A549 (cell line): ENCODE measurements around the gene CAPN13.

Source experiments
- CTCF ChIP-seq: fragments of >200 bp; sonication (Bioruptor Twin); formaldehyde crosslinking; IDR thresholded peaks from 3 replicates; pipeline ENCODE4 v1.5.1; 2016
- EP300 ChIP-seq, 2 experiments: fragments of >200 bp; sonication (Bioruptor Twin); formaldehyde crosslinking; IDR thresholded peaks; 2 replicates in 1 of 2; 3 replicates in 1 of 2; pipeline ENCODE4 v1.6.1; 2016 to 2017
- HOXA7 ChIP-seq: fragments of 250-450 bp; sonication (Bioruptor Pico); IDR thresholded peaks from 2 replicates; pipeline ENCODE4 v1.5.0; 2020; ENCODE audit warnings: mild to moderate bottlenecking, moderate library complexity
- JUN ChIP-seq, 2 experiments: fragments of >200 bp; sonication (Bioruptor Twin); formaldehyde crosslinking; IDR thresholded peaks; 2 replicates in 1 of 2; 3 replicates in 1 of 2; pipeline ENCODE4 v1.6.1; 2016 to 2017
- JUNB ChIP-seq: fragments of >200 bp; sonication (Bioruptor Twin); formaldehyde crosslinking; IDR thresholded peaks from 2 replicates; pipeline ENCODE4 v1.6.1; 2016
- MAZ ChIP-seq: fragments of 150-350 bp; IDR thresholded peaks from 2 replicates; pipeline ENCODE4 v1.6.1; 2014; ENCODE audit warnings: antibody characterized with exemption, low read depth, low read length, borderline replicate concordance
- POLR2A ChIP-seq: IDR thresholded peaks from 2 replicates; pipeline ENCODE4 v1.6.1; 2012; ENCODE audit warnings: mild to moderate bottlenecking, low read length
- REST ChIP-seq: fragments of 200-600 bp; sonication (generic); IDR thresholded peaks from 2 replicates; pipeline ENCODE4 v1.6.1; 2016; ENCODE audit warnings: antibody characterized with exemption, mild to moderate bottlenecking, moderate library complexity
- USF2 ChIP-seq: fragments of 450-650 bp; IDR thresholded peaks from 2 replicates; pipeline ENCODE4 v1.6.1; 2014; ENCODE audit warnings: antibody characterized with exemption

- no peak for TF ChIP-seq CTCF
- no peak for TF ChIP-seq EP300 (IDR thresholded peaks at IDR 0.05)
- no peak for TF ChIP-seq JUNB
- TF ChIP-seq HOXA7 (CRISPR knock-in tag), result no peak
- TF ChIP-seq JUN (IDR thresholded peaks at IDR 0.05), result no peak
- TF ChIP-seq REST, result no peak
- no peak for TF ChIP-seq USF2
- no peak for TF ChIP-seq POLR2A
- TF ChIP-seq MAZ, result no peak
Observed at GRCh38 chr2:30702694-30703093, 104.6 kb downstream of the CAPN13 start.
